DMS 273 treated with DMSO at 0.1 percent for 48 hours (cell line): Measurements from ENCODE around the gene ADSS1.

Experiments
- DNase-seq: peaks from one replicate; lab custom pipeline; 2025; lab: John Stamatoyannopoulos, UW

Gene ADSS1

GRCh38 chr14:104687601-104688504 lies 36.2 kb upstream of the ADSS1 start:
- peak; percentile 48 for DNase-seq

- no peak for DNase-seq
Measured at GRCh38 chr14:104688505-104689108, 35.4 kb upstream of the ADSS1 start.

- DNase-seq = no peak
Measured at GRCh38 chr14:104689109-104689880, 34.7 kb upstream of the ADSS1 start, which contains the start of gene INF2. Gene INF2 (plus strand): TSS chr14:104689618. CDS start chr14:104701366, 11,748 bp downstream.

GRCh38 chr14:104689881-104690711 lies 33.9 kb upstream of the ADSS1 start:
- DNase-seq = no peak

- no peak for DNase-seq
Measured at GRCh38 chr14:104690861-104691455, 33.1 kb upstream of the ADSS1 start.

- no peak for DNase-seq
Measured at GRCh38 chr14:104691546-104692260, 32.3 kb upstream of the ADSS1 start.

GRCh38 chr14:104692261-104692938 lies 31.6 kb upstream of the ADSS1 start:
- DNase-seq = no peak

GRCh38 chr14:104692939-104693315 lies 31.1 kb upstream of the ADSS1 start:
- no peak for DNase-seq

GRCh38 chr14:104693482-104694431 lies 30.3 kb upstream of the ADSS1 start:
- DNase-seq = no peak

GRCh38 chr14:104694475-104694950 lies 29.5 kb upstream of the ADSS1 start:
- no peak for DNase-seq

GRCh38 chr14:104694991-104695659 lies 28.9 kb upstream of the ADSS1 start:
- no peak for DNase-seq

GRCh38 chr14:104695660-104696000 lies 28.4 kb upstream of the ADSS1 start:
- DNase-seq = no peak

GRCh38 chr14:104696671-104697316 lies 27.2 kb upstream of the ADSS1 start:
- no peak for DNase-seq

- no peak for DNase-seq
Measured at GRCh38 chr14:104697317-104697703, 26.7 kb upstream of the ADSS1 start.

GRCh38 chr14:104697892-104698583 lies 26.0 kb upstream of the ADSS1 start:
- no peak for DNase-seq

- DNase-seq = no peak
Measured at GRCh38 chr14:104698688-104699425, 25.2 kb upstream of the ADSS1 start.

- DNase-seq = no peak
Measured at GRCh38 chr14:104699426-104699748, 24.6 kb upstream of the ADSS1 start.
